K562 (cell line): ENCODE data around the gene VSNL1. TPM values are rescaled to one million over a fixed set of nuclear protein-coding genes. Genes with fewer than 3 reads are reported as not detected.

Experiments
- ARHGAP35 ChIP-seq: fragments of 450-650 bp; IDR thresholded peaks from 2 replicates; pipeline ENCODE4 v1.6.1; 2018; ENCODE audit not compliant: partially characterized antibody
- BACH1 ChIP-seq: fragments of 200-800 bp; sonication (Bioruptor generic); IDR thresholded peaks from 2 replicates; pipeline ENCODE4 v1.6.1; 2016; ENCODE audit warnings: missing genetic modification characterization, missing compliant biosample characterization
- BRD4 ChIP-seq: fragments of 200-600 bp; sonication (generic); IDR thresholded peaks from 2 replicates; pipeline ENCODE4 v1.6.1; 2017; ENCODE audit warnings: inconsistent platforms
- CEBPG ChIP-seq, 3 experiments: fragments of 200-800 bp in 1 of 3; sonication (Bioruptor generic) in 1 of 3; sonication (generic) in 1 of 3; formaldehyde crosslinking in 1 of 3; IDR thresholded peaks in 2 of 3; conservative IDR thresholded peaks in 1 of 3; 2 replicates each; pipeline versions ENCODE4 v1.6.1 to v1.8.0; 2016 to 2022; ENCODE audit warnings: missing compliant biosample characterization in 2 of 3, missing genetic modification characterization in 2 of 3, mild to moderate bottlenecking in 1 of 3, missing genetic modification reagents in 1 of 3
- FIP1L1 ChIP-seq: fragments of 200-400 bp; formaldehyde crosslinking; IDR thresholded peaks from 2 replicates; pipeline ENCODE4 v1.6.1; 2018; ENCODE audit warnings: mild to moderate bottlenecking, low read depth, low read length; ENCODE audit not compliant: poor library complexity, severe bottlenecking
- GABPA ChIP-seq: fragments of 200-800 bp; sonication (Bioruptor generic); conservative IDR thresholded peaks from 2 replicates; pipeline ENCODE4 v1.6.1; 2016; ENCODE audit warnings: low read depth, missing genetic modification characterization, missing compliant biosample characterization
- NFIC ChIP-seq: fragments of 450-650 bp; IDR thresholded peaks from 2 replicates; pipeline ENCODE4 v1.6.1; 2017; ENCODE audit warnings: mild to moderate bottlenecking, inconsistent platforms
- NFXL1 ChIP-seq: fragments of 450-650 bp; formaldehyde crosslinking; IDR thresholded peaks from 2 replicates; pipeline ENCODE4 v1.4.0; 2021; ENCODE audit warnings: mild to moderate bottlenecking
- NUFIP1 ChIP-seq: fragments of 450-650 bp; IDR thresholded peaks from 2 replicates; pipeline ENCODE4 v1.6.1; 2018; ENCODE audit not compliant: partially characterized antibody
- PHTF2 ChIP-seq: fragments of 250-450 bp; sonication (Bioruptor Pico); IDR thresholded peaks from 2 replicates; pipeline ENCODE4 v1.5.0; 2021; ENCODE audit warnings: mild to moderate bottlenecking
- RBM14 ChIP-seq: fragments of 200-400 bp; formaldehyde crosslinking; IDR thresholded peaks from 2 replicates; pipeline ENCODE4 v1.6.1; 2018; ENCODE audit warnings: low read depth, mild to moderate bottlenecking, low read length, moderate library complexity, borderline replicate concordance; ENCODE audit not compliant: insufficient read depth
- SIX5 ChIP-seq, 2 experiments: IDR thresholded peaks; 2 replicates each; pipeline ENCODE4 v1.6.1; 2011; ENCODE audit warnings: low read length in 2 of 2, borderline replicate concordance in 1 of 2, low read depth in 1 of 2, mild to moderate bottlenecking in 1 of 2, moderate library complexity in 1 of 2; ENCODE audit not compliant: insufficient read depth in 1 of 2
- TCFL5 ChIP-seq: fragments of 250-450 bp; sonication (Bioruptor Pico); conservative IDR thresholded peaks from 2 replicates; pipeline ENCODE4 v1.6.1; 2021; ENCODE audit warnings: mild to moderate bottlenecking, moderate library complexity, matching md5 sums
- polyA plus RNA-seq, 8 experiments: library from polyadenylated mRNA; depleted of rRNA in 4 of 8; stranded (reverse) in 5 of 8; unstranded in 3 of 8; fragments of >200 nt; fragmentation: Nextera tagmentation in 2 of 8; fragmentation: Illumina TruSeq in 1 of 8; extraction: Ambion mirVana in 2 of 8; extraction: Trizol in 1 of 8; gene quantifications; 2 replicates each; pipeline versions ENCODE4 v1.2.1 to v1.2.3, GENCODE V29; 2011 to 2014; ENCODE audit warnings: inconsistent platforms in 1 of 8, missing spikeins in 1 of 8
- total RNA-seq, 7 experiments: library from RNA; depleted of rRNA in 6 of 7; stranded (reverse); fragments of >200 nt in 6 of 7; fragmentation: Illumina TruSeq in 2 of 7; extraction: Trizol in 2 of 7; gene quantifications; 2 replicates each; pipeline versions ENCODE4 v1.2.1 to v1.2.3, GENCODE V29; 2011 to 2021; ENCODE audit warnings: low replicate concordance in 1 of 7
- TF ChIP-seq, protein P1 (sequence below): sonication (generic); formaldehyde crosslinking; IDR thresholded peaks from 2 replicates; pipeline ENCODE4 v1.8.1; 2022; ENCODE audit warnings: missing genetic modification reagents
- TF ChIP-seq, protein P2 (sequence below): fragments of 250-450 bp; sonication (Bioruptor Pico); IDR thresholded peaks from 2 replicates; pipeline ENCODE4 v1.5.1; 2021; ENCODE audit warnings: mild to moderate bottlenecking
- TF ChIP-seq, protein P3 (sequence below): fragments of 450-650 bp; IDR thresholded peaks from 2 replicates; pipeline ENCODE4 v1.6.1; 2016; ENCODE audit warnings: low read depth, mild to moderate bottlenecking, moderate library complexity
- TF ChIP-seq, protein P4 (sequence below): sonication (generic); formaldehyde crosslinking; IDR thresholded peaks from 2 replicates; pipeline ENCODE4 v1.8.0; 2022; ENCODE audit warnings: missing genetic modification reagents, mild to moderate bottlenecking, borderline replicate concordance
- TF ChIP-seq, protein P5 (sequence below): fragments of 450-650 bp; formaldehyde crosslinking; IDR thresholded peaks from 2 replicates; pipeline ENCODE4 v1.4.0; 2022; ENCODE audit warnings: mild to moderate bottlenecking, moderate library complexity
- TF ChIP-seq, protein P6 (sequence below): sonication (generic); formaldehyde crosslinking; IDR thresholded peaks from 2 replicates; pipeline ENCODE4 v1.9.0; 2022; ENCODE audit warnings: mild to moderate bottlenecking, missing genetic modification reagents

The VSNL1 gene
- total and polyA plus RNA-seq, 9 of the 15 experiments (the other 6 are each of a cell fraction or from before 2014, with no cell fraction given): 0.20 TPM; not detected in 8

DNA sequence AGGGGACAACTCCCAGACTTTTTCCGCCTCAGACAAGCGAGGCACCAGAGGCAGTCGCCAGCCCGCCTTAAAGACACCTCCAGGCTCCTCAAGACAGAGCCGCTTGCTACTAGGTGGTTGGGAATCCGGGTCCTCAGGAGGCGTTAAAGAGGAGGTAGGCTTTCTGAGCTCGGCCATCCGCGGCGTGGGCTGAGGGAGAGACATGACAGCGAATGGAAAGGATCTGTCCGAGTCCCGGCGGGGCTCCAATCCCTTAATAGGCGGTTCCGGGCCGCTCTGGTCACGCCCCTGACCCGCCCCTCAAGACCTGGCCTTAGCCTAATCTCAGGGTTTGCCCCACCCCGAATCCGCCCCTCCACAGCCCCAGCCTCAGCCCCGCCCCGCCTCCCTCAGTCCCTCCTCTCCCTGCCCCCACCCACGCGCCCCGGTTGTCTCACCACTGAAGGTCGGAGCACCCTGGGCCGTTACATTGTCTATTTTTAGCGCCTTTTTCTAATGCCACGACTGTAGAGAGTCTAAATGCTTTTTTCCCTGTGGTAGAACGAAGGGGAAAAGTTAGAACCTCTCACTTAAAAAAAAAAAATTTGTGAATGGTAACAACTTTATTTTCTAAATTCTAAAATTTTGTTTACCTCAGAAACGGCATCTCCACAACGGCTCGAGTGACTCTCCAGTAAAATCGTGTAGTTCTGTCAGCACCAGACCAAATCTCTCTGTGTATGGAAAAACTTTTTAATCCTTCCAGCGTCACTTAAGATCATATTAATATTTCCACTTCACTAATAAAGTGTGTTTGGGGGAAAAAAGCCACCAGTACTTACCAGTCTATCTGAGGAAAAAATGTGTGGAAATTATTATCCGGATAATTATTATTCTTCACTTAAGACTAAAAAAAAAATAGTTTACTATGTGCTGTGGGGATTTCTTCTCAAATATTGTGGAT is 22.0 kb upstream of the VSNL1 start, which contains the start of gene RAD51AP2 (continued):
- TF ChIP-seq, protein P1, sequence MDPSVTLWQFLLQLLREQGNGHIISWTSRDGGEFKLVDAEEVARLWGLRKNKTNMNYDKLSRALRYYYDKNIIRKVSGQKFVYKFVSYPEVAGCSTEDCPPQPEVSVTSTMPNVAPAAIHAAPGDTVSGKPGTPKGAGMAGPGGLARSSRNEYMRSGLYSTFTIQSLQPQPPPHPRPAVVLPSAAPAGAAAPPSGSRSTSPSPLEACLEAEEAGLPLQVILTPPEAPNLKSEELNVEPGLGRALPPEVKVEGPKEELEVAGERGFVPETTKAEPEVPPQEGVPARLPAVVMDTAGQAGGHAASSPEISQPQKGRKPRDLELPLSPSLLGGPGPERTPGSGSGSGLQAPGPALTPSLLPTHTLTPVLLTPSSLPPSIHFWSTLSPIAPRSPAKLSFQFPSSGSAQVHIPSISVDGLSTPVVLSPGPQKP (CRISPR knock-in tag): no peak
- TF ChIP-seq NUFIP1 (no peak), GABPA (tag) (0 out of 2 replicates have a peak, but pooled peaks have one; percentile 17), PHTF2 (no peak), BRD4 (no peak), BACH1 (tag) (no peak), TCFL5 (no peak), RBM14 (no peak), ARHGAP35 (no peak), NFXL1 (CRISPR knock-in tag) (no peak), CEBPG (CRISPR knock-in tag; IDR thresholded peaks at IDR 0.05) (no peak), CEBPG (tag; conservative IDR thresholded peaks at IDR 0.05 in 1 of 2, IDR thresholded peaks at IDR 0.05 in 1 of 2) (no peak), SIX5 (IDR thresholded peaks at IDR 0.05; ENCODE audit: borderline replicate concordance in 1 of 2, insufficient read depth in 1 of 2, low read depth in 1 of 2, low read length in 2 of 2) (no peak), FIP1L1 (no peak), NFIC (no peak)
- TF ChIP-seq, protein P2, sequence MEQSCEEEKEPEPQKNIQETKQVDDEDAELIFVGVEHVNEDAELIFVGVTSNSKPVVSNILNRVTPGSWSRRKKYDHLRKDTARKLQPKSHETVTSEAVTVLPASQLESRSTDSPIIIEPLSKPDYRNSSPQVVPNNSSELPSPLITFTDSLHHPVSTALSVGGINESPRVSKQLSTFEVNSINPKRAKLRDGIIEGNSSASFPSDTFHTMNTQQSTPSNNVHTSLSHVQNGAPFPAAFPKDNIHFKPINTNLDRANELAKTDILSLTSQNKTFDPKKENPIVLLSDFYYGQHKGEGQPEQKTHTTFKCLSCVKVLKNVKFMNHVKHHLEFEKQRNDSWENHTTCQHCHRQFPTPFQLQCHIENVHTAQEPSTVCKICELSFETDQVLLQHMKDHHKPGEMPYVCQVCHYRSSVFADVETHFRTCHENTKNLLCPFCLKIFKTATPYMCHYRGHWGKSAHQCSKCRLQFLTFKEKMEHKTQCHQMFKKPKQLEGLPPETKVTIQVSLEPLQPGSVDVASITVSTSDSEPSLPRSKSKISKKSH: no peak
- TF ChIP-seq, protein P3, sequence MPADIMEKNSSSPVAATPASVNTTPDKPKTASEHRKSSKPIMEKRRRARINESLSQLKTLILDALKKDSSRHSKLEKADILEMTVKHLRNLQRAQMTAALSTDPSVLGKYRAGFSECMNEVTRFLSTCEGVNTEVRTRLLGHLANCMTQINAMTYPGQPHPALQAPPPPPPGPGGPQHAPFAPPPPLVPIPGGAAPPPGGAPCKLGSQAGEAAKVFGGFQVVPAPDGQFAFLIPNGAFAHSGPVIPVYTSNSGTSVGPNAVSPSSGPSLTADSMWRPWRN: no peak
- TF ChIP-seq, protein P4, sequence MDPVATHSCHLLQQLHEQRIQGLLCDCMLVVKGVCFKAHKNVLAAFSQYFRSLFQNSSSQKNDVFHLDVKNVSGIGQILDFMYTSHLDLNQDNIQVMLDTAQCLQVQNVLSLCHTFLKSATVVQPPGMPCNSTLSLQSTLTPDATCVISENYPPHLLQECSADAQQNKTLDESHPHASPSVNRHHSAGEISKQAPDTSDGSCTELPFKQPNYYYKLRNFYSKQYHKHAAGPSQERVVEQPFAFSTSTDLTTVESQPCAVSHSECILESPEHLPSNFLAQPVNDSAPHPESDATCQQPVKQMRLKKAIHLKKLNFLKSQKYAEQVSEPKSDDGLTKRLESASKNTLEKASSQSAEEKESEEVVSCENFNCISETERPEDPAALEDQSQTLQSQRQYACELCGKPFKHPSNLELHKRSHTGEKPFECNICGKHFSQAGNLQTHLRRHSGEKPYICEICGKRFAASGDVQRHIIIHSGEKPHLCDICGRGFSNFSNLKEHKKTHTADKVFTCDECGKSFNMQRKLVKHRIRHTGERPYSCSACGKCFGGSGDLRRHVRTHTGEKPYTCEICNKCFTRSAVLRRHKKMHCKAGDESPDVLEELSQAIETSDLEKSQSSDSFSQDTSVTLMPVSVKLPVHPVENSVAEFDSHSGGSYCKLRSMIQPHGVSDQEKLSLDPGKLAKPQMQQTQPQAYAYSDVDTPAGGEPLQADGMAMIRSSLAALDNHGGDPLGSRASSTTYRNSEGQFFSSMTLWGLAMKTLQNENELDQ (CRISPR knock-in tag): no peak
- TF ChIP-seq, protein P5, sequence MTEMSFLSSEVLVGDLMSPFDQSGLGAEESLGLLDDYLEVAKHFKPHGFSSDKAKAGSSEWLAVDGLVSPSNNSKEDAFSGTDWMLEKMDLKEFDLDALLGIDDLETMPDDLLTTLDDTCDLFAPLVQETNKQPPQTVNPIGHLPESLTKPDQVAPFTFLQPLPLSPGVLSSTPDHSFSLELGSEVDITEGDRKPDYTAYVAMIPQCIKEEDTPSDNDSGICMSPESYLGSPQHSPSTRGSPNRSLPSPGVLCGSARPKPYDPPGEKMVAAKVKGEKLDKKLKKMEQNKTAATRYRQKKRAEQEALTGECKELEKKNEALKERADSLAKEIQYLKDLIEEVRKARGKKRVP: no peak
- TF ChIP-seq, protein P6, sequence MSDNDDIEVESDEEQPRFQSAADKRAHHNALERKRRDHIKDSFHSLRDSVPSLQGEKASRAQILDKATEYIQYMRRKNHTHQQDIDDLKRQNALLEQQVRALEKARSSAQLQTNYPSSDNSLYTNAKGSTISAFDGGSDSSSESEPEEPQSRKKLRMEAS (CRISPR knock-in tag): 0 out of 2 replicates have a peak, but pooled peaks have one; percentile 21
